ENCODE data around the gene TBL1X. TPM values are rescaled to one million over a fixed set of nuclear protein-coding genes. Genes with fewer than 3 reads are reported as not detected.

TBL1X gene
- total RNA-seq, 4 donors from 2014 or later = 27.7 to 49.1 (median 39.6) TPM

DNA sequence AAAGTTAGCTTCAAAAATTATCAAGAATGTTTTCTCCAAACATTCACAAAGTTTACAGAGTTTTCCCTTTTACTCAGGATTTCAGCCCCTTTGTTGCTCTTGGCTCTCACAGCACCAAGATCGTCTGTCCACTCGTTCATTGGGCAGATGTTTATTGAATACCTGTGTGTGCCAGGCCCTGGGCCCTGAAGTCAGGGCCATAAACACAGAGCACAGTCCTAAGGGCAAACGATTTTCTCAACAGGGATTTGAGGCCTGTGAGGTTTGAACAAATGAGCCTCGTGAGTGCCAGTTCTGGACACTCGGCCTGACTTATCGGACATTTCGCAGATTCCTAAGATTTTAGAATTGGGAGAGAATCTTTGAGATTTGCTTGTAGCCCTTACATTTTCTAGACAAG lies 142.1 kb downstream of the TBL1X start:
- no peaks in the 10 kb centered on the region for H3K27me3 ChIP-seq
- H3K27ac ChIP-seq = no peak overlapping the region
- ATAC-seq = no peak
- WGBS, 2 donors (ENCODE audit: low coverage in 1 of 2) = 60% methylated on average over 1 of the region's 7 CpGs; no CpG with 5 or more reads in 1 of the 2 donors
- TF ChIP-seq POLR2A (IDR thresholded peaks at IDR 0.05) = no peak
- TF ChIP-seq CTCF (IDR thresholded peaks at IDR 0.05) = no peak
- TF ChIP-seq POLR2AphosphoS5 (IDR thresholded peaks at IDR 0.05) = no peak
- no peak for TF ChIP-seq EP300 (IDR thresholded peaks at IDR 0.05)
- H3K9me3 ChIP-seq = no peaks in the 10 kb centered on the region
- no peak overlapping the region for H3K4me3 ChIP-seq
- H3K4me1 ChIP-seq = no peaks in the 10 kb centered on the region
- H3K36me3 ChIP-seq = no peaks in the 10 kb centered on the region

GRCh38 chrX:9609499-9609898 lies 144.6 kb downstream of the TBL1X start:
- Histone ChIP-seq H3K27me3 (no peaks in the 10 kb centered on the region), H3K36me3 (no peaks in the 10 kb centered on the region), H3K9me3 (no peaks in the 10 kb centered on the region), H3K4me1 (no peaks in the 10 kb centered on the region), H3K4me3 (no peak overlapping the region), H3K27ac (no peak overlapping the region)
- whole genome bisulfite sequencing, 2 donors (ENCODE audit: low coverage in 1 of 2) = 62% methylated on average over 4 of the region's 7 CpGs; no CpG with 5 or more reads in 1 of the 2 donors
- no peak for ATAC-seq
- no peak for TF ChIP-seq CTCF (IDR thresholded peaks at IDR 0.05)
- no peak for TF ChIP-seq POLR2AphosphoS5 (IDR thresholded peaks at IDR 0.05)
- TF ChIP-seq POLR2A (IDR thresholded peaks at IDR 0.05) = no peak
- TF ChIP-seq EP300 (IDR thresholded peaks at IDR 0.05) = no peak

DNA sequence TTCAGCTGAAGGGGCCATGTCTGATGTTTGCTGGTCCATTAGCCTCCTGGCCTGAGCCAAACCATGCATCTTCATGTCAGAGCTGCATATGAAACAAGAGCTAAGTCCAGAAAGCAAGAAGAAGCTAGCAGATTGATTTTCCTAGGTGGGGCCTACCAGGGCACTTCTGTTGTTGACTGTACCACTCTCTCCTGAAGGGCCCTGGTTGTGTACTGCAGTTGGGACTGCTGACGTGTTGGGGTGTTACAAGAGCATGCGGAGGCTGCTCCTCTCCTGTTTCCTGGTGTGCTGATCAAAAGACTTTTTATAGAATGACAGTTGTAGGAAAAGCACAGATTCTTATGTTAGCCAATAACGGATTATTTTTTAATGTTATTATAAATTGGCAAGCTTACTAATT lies 145.1 kb downstream of the TBL1X start:
- ATAC-seq = no peak
- Histone ChIP-seq H3K9me3 (no peaks in the 10 kb centered on the region), H3K27me3 (no peaks in the 10 kb centered on the region), H3K4me1 (no peaks in the 10 kb centered on the region), H3K27ac (no peak overlapping the region), H3K4me3 (no peak overlapping the region), H3K36me3 (no peaks in the 10 kb centered on the region)
- no peak for TF ChIP-seq POLR2AphosphoS5 (IDR thresholded peaks at IDR 0.05)
- TF ChIP-seq POLR2A (IDR thresholded peaks at IDR 0.05) = no peak
- TF ChIP-seq EP300 (IDR thresholded peaks at IDR 0.05) = no peak
- TF ChIP-seq CTCF (IDR thresholded peaks at IDR 0.05) = no peak
- WGBS, 2 donors (ENCODE audit: low coverage in 1 of 2) = 61 to 84% methylated on average over 3 of the region's 3 CpGs

DNA sequence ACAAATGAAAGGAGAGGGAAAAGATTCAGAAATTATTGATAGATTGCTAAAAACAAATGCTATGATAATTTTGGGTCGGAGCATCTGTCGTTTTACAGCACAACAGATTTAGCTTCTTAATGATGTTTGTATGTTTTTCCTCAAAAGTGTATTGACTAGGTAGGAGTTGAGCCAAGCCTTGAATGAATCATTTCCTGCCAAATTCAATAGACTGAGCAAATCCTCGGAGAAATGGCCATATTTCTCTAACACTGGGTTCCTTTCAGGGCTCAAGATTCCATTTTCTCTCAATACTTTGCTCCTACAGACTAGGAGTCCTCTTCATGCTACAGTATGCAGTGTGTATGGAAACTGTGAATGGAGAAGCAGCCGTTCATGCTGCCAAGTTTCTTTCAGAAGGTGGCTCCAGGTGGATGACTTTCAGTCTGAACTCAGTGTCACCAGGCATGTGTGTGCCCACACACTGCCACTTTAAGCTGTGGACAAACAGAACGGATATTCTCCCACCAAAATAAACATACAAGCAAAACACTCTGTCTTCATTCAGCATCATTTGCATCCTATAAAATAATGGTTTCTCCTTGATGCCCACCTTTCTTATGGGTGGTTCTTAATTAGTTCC lies 146.0 kb downstream of the TBL1X start:
- no peak for ATAC-seq
- Histone ChIP-seq H3K36me3 (no peaks in the 10 kb centered on the region), H3K27me3 (no peaks in the 10 kb centered on the region), H3K4me1 (no peaks in the 10 kb centered on the region), H3K9me3 (no peaks in the 10 kb centered on the region), H3K27ac (no peak overlapping the region), H3K4me3 (no peak overlapping the region)
- whole genome bisulfite sequencing, 2 donors (ENCODE audit: low coverage in 1 of 2) = 23 to 29% methylated on average over 2 to 3 of the region's 5 CpGs
- TF ChIP-seq CTCF (IDR thresholded peaks at IDR 0.05) (no peak), POLR2AphosphoS5 (IDR thresholded peaks at IDR 0.05) (no peak), EP300 (IDR thresholded peaks at IDR 0.05) (no peak), POLR2A (IDR thresholded peaks at IDR 0.05) (no peak)

- no peaks in the 10 kb centered on the region for H3K27me3 ChIP-seq
- H3K36me3 ChIP-seq = no peaks in the 10 kb centered on the region
- ATAC-seq = no peak
- TF ChIP-seq EP300 (IDR thresholded peaks at IDR 0.05) (no peak), POLR2AphosphoS5 (IDR thresholded peaks at IDR 0.05) (no peak), POLR2A (IDR thresholded peaks at IDR 0.05) (no peak)
- H3K4me1 ChIP-seq = no peaks in the 10 kb centered on the region
- H3K4me3 ChIP-seq = no peak overlapping the region
- no peaks in the 10 kb centered on the region for H3K9me3 ChIP-seq
- 90% methylated on average over 8 of the region's 16 CpGs; no CpG with 5 or more reads in 1 of the 2 donors for WGBS, 2 donors (ENCODE audit: low coverage in 1 of 2)
- no peak overlapping the region for H3K27ac ChIP-seq
Measured at GRCh38 chrX:9611436-9612145, 146.7 kb downstream of the TBL1X start.
